ENCODE results near the gene IL32.

The IL32 gene

GRCh38 chr16:3088450-3088849 lies 23.0 kb downstream of the IL32 start:
- TF ChIP-seq ZFP3 (CRISPR knock-in tag; IDR thresholded peaks at IDR 0.05): no peak
- no peak for TF ChIP-seq CREB5 (CRISPR knock-in tag; IDR thresholded peaks at IDR 0.05; ENCODE audit: low read depth)
- TF ChIP-seq ZNF565 (CRISPR knock-in tag; conservative IDR thresholded peaks at IDR 0.05; ENCODE audit: low read depth): no peak
- TF ChIP-seq BACH2 (CRISPR knock-in tag; IDR thresholded peaks at IDR 0.05; ENCODE audit: borderline replicate concordance): no peak
- TF ChIP-seq TOX (CRISPR knock-in tag; IDR thresholded peaks at IDR 0.05; ENCODE audit: borderline replicate concordance): no peak
- no peak for TF ChIP-seq ARNTL (CRISPR knock-in tag; IDR thresholded peaks at IDR 0.05; ENCODE audit: borderline replicate concordance, low read depth)
- TF ChIP-seq ZNF70 (CRISPR knock-in tag; IDR thresholded peaks at IDR 0.05): no peak
- TF ChIP-seq OSR1 (CRISPR knock-in tag; IDR thresholded peaks at IDR 0.05): no peak
- TF ChIP-seq POU6F1 (CRISPR knock-in tag; IDR thresholded peaks at IDR 0.05; ENCODE audit: borderline replicate concordance, low read depth): no peak
- no peak for TF ChIP-seq ZNF8 (CRISPR knock-in tag; IDR thresholded peaks at IDR 0.05)
- TF ChIP-seq PATZ1 (CRISPR knock-in tag; IDR thresholded peaks at IDR 0.05; ENCODE audit: borderline replicate concordance): no peak
- no peak for TF ChIP-seq SNAI2 (CRISPR knock-in tag; IDR thresholded peaks at IDR 0.05)
- no peak for TF ChIP-seq GLIS3 (CRISPR knock-in tag; IDR thresholded peaks at IDR 0.05)
- no peak for TF ChIP-seq RARB (CRISPR knock-in tag; IDR thresholded peaks at IDR 0.05)
- no peak for TF ChIP-seq ZFP30 (CRISPR knock-in tag; IDR thresholded peaks at IDR 0.05)
- ATAC-seq: no peak

- TF ChIP-seq, protein P1, sequence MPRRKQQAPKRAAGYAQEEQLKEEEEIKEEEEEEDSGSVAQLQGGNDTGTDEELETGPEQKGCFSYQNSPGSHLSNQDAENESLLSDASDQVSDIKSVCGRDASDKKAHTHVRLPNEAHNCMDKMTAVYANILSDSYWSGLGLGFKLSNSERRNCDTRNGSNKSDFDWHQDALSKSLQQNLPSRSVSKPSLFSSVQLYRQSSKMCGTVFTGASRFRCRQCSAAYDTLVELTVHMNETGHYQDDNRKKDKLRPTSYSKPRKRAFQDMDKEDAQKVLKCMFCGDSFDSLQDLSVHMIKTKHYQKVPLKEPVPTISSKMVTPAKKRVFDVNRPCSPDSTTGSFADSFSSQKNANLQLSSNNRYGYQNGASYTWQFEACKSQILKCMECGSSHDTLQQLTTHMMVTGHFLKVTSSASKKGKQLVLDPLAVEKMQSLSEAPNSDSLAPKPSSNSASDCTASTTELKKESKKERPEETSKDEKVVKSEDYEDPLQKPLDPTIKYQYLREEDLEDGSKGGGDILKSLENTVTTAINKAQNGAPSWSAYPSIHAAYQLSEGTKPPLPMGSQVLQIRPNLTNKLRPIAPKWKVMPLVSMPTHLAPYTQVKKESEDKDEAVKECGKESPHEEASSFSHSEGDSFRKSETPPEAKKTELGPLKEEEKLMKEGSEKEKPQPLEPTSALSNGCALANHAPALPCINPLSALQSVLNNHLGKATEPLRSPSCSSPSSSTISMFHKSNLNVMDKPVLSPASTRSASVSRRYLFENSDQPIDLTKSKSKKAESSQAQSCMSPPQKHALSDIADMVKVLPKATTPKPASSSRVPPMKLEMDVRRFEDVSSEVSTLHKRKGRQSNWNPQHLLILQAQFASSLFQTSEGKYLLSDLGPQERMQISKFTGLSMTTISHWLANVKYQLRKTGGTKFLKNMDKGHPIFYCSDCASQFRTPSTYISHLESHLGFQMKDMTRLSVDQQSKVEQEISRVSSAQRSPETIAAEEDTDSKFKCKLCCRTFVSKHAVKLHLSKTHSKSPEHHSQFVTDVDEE (CRISPR knock-in tag; IDR thresholded peaks at IDR 0.05): no peak
- no peak for TF ChIP-seq PATZ1 (CRISPR knock-in tag; IDR thresholded peaks at IDR 0.05; ENCODE audit: borderline replicate concordance)
- no peak for TF ChIP-seq SNAI2 (CRISPR knock-in tag; IDR thresholded peaks at IDR 0.05)
- TF ChIP-seq ZC3H10 (CRISPR knock-in tag; IDR thresholded peaks at IDR 0.05): no peak
- no peak for TF ChIP-seq CSRNP3 (CRISPR knock-in tag; IDR thresholded peaks at IDR 0.05)
- no peak for TF ChIP-seq ISL1 (CRISPR knock-in tag; IDR thresholded peaks at IDR 0.05)
- TF ChIP-seq ZNF70 (CRISPR knock-in tag; IDR thresholded peaks at IDR 0.05): no peak
- TF ChIP-seq GLIS3 (CRISPR knock-in tag; IDR thresholded peaks at IDR 0.05): no peak
- TF ChIP-seq TOX (CRISPR knock-in tag; IDR thresholded peaks at IDR 0.05; ENCODE audit: borderline replicate concordance): no peak
- no peak for TF ChIP-seq RARB (CRISPR knock-in tag; IDR thresholded peaks at IDR 0.05)
- TF ChIP-seq CREB5 (CRISPR knock-in tag; IDR thresholded peaks at IDR 0.05; ENCODE audit: low read depth): no peak
- TF ChIP-seq POU6F1 (CRISPR knock-in tag; IDR thresholded peaks at IDR 0.05; ENCODE audit: borderline replicate concordance, low read depth): no peak
- no peak for TF ChIP-seq BACH2 (CRISPR knock-in tag; IDR thresholded peaks at IDR 0.05; ENCODE audit: borderline replicate concordance)
- no peak for TF ChIP-seq OSR1 (CRISPR knock-in tag; IDR thresholded peaks at IDR 0.05)
- TF ChIP-seq ESRRG (CRISPR knock-in tag; IDR thresholded peaks at IDR 0.05): no peak
- TF ChIP-seq ZNF8 (CRISPR knock-in tag; IDR thresholded peaks at IDR 0.05): no peak
- no peak for TF ChIP-seq ARNTL (CRISPR knock-in tag; IDR thresholded peaks at IDR 0.05; ENCODE audit: borderline replicate concordance, low read depth)
- no peak for ATAC-seq
Observed at GRCh38 chr16:3088925-3089716, 23.7 kb downstream of the IL32 start.

Data from SK-N-SH treated with all-trans-retinoic acid at 6 μM for 48 hours (cell line).